HepG2 (cell line): ENCODE measurements around the gene SSBP2. TPM values are rescaled to one million over a fixed set of nuclear protein-coding genes. Genes with fewer than 3 reads are reported as not detected.

Experiments
- ATAC-seq: fragments of 200-7000 bp; cut with Tn5 transposase; 3 replicates; pipeline ENCODE4 v1.9.1; 2020; ENCODE audit warnings: mild to moderate bottlenecking, moderate library complexity
- BruUV-seq: library from RNA; stranded (reverse); fragments of 400-500 nt; replicated peaks from 2 replicates; lab custom pipeline; 2021; lab: Mats Ljungman, UMichigan
- CTCF ChIA-PET: fragments of 300-600 bp; formaldehyde crosslinking; extraction: SDS; loops from one replicate; lab custom pipeline; 2021; ENCODE audit warnings: low total read pairs, inconsistent platforms, low intra/inter-chr PET ratio; lab: Yijun Ruan, JAX
- POLR2A ChIA-PET: fragments of 350-600 bp; sonication (Branson Sonifier 250); formaldehyde crosslinking; loops from one replicate; lab custom pipeline; 2020; ENCODE audit warnings: antibody characterized with exemption, inconsistent platforms; lab: Yijun Ruan, JAX
- DNase-seq: peaks from one replicate; pipeline ENCODE4 v3.0.0-alpha.2; 2015; ENCODE audit warnings: low spot score
- FAIRE-seq: peaks from 3 replicates; lab custom pipeline; 2011; peaks lifted over from hg19 to GRCh38; lab: Jason Lieb, UNC
- H2AFZ ChIP-seq: one replicate; pipeline ENCODE4 v1.6.1; 2011; ENCODE audit warnings: low read length, inconsistent platforms
- H3K27ac ChIP-seq: fragments of 300-600 bp; 3 replicates; pipeline ENCODE4 v1.8.0; 2011; ENCODE audit warnings: mixed run types, mild to moderate bottlenecking, mixed read lengths, low read length, inconsistent platforms; ENCODE audit not compliant: insufficient read depth; ENCODE audit errors: extremely low read length
- H3K27me3 ChIP-seq, 2 experiments: fragments of 200-600 bp in 1 of 2; 2 replicates in 1 of 2; 3 replicates in 1 of 2; pipeline versions ENCODE4 v1.6.0 to v1.8.0; 2011; ENCODE audit warnings: low read length in 2 of 2, mild to moderate bottlenecking in 2 of 2, moderate library complexity in 2 of 2, inconsistent platforms in 1 of 2; ENCODE audit not compliant: insufficient read depth in 2 of 2, control insufficient read depth in 1 of 2
- H3K36me3 ChIP-seq, 2 experiments: fragments of 200-600 bp in 1 of 2; replicated peaks in 1 of 2; 2 replicates in 1 of 2; 3 replicates in 1 of 2; pipeline versions ENCODE4 v1.5.1 to v1.8.0; 2011; ENCODE audit warnings: low read length in 2 of 2, inconsistent platforms in 1 of 2; ENCODE audit not compliant: insufficient read depth in 2 of 2, control insufficient read depth in 1 of 2
- H3K4me1 ChIP-seq: 2 replicates; pipeline ENCODE4 v1.5.1; 2012; ENCODE audit warnings: low read length, inconsistent platforms; ENCODE audit not compliant: insufficient read depth
- H3K4me2 ChIP-seq: 2 replicates; pipeline ENCODE4 v1.6.0; 2011; ENCODE audit warnings: low read depth, low read length, inconsistent platforms
- H3K4me3 ChIP-seq, 3 experiments: fragments of 200-600 bp in 1 of 3; sonication (generic), shearing (Covaris generic) in 1 of 3; replicated peaks in 1 of 3; 2 replicates each; pipeline ENCODE4 v1.5.1; 2011 to 2016; ENCODE audit warnings: low read length in 3 of 3, inconsistent platforms in 2 of 3, low read depth in 2 of 3, mild to moderate bottlenecking in 2 of 3, control low read depth in 1 of 3, mixed read lengths in 1 of 3; ENCODE audit not compliant: insufficient read depth in 1 of 3
- H3K79me2 ChIP-seq: one replicate; pipeline ENCODE4 v1.6.1; 2011; ENCODE audit warnings: low read length, inconsistent platforms; ENCODE audit not compliant: insufficient read depth
- H3K9ac ChIP-seq: 2 replicates; pipeline ENCODE4 v1.6.0; 2011; ENCODE audit warnings: mild to moderate bottlenecking, low read depth, low read length, inconsistent platforms; ENCODE audit not compliant: insufficient read depth
- H3K9me3 ChIP-seq: 2 replicates; pipeline ENCODE4 v1.5.1; 2012; ENCODE audit warnings: mild to moderate bottlenecking, low read length
- H4K20me1 ChIP-seq: 2 replicates; pipeline ENCODE4 v1.6.0; 2011; ENCODE audit warnings: inconsistent platforms, mild to moderate bottlenecking, low read length, moderate library complexity; ENCODE audit not compliant: insufficient read depth
- MIER3 ChIP-seq: IDR thresholded peaks from 2 replicates; pipeline ENCODE4 v1.6.1; 2016; ENCODE audit warnings: missing compliant biosample characterization, borderline replicate concordance
- ZNF713 ChIP-seq: sonication (generic); formaldehyde crosslinking; IDR thresholded peaks from 2 replicates; pipeline ENCODE4 v1.4.0; 2020; ENCODE audit warnings: mild to moderate bottlenecking, missing genetic modification reagents
- ZNF737 ChIP-seq: sonication (generic); formaldehyde crosslinking; IDR thresholded peaks from 2 replicates; pipeline ENCODE4 v1.5.0; 2020; ENCODE audit warnings: missing genetic modification reagents, mild to moderate bottlenecking, borderline replicate concordance
- ZSCAN31 ChIP-seq: sonication (generic); formaldehyde crosslinking; IDR thresholded peaks from 2 replicates; pipeline ENCODE4 v1.5.0; 2020; ENCODE audit warnings: low read depth, mild to moderate bottlenecking, missing genetic modification reagents
- WGBS: methylation state at CpG from one replicate; pipeline ENCODE4 v1.1.6; 2017; ENCODE audit warnings: low lambda C conversion rate; 5-methylcytosine and 5-hydroxymethylcytosine counted together
- in situ Hi-C: cut with HindIII; loops from 2 replicates; pipeline ENCODE4 v1.10.0; 2017; ENCODE audit warnings: low pct_unique_long_range_greater_than_20kb; ENCODE audit not compliant: extremely low pct_ligation_motif_present
- intact Hi-C: fragments of 100-400 bp; cut with micrococcal nuclease; formaldehyde crosslinking; loops from one replicate; pipeline ENCODE4 v1.10.0; 2022; ENCODE audit not compliant: unreplicated experiment
- polyA plus RNA-seq, 8 experiments: library from polyadenylated mRNA; depleted of rRNA in 3 of 8; stranded (reverse) in 7 of 8; unstranded in 1 of 8; fragments of >200 nt; fragmentation: Illumina TruSeq in 4 of 8; extraction: Trizol in 4 of 8; gene quantifications; 2 replicates each; pipeline versions ENCODE4 v1.2.1 to v1.2.3, GENCODE V29; 2011 to 2016; ENCODE audit warnings: low read depth in 4 of 8, missing spikeins in 1 of 8, mixed read lengths in 1 of 8; ENCODE audit not compliant: insufficient read depth in 1 of 8
- total RNA-seq, 5 experiments: library from RNA; depleted of rRNA; stranded (reverse); fragments of >200 nt; fragmentation: Illumina TruSeq; extraction: Trizol; gene quantifications; 2 replicates each; pipeline ENCODE4 v1.2.3, GENCODE V29; 2016; ENCODE audit warnings: low read depth in 1 of 5
- TF ChIP-seq, protein P1 (sequence below): sonication (generic); formaldehyde crosslinking; IDR thresholded peaks from 2 replicates; pipeline ENCODE4 v1.9.0; 2021; ENCODE audit warnings: missing genetic modification reagents, borderline replicate concordance
- TF ChIP-seq, protein P2 (sequence below): IDR thresholded peaks from 2 replicates; pipeline ENCODE4 v1.6.1; 2016; ENCODE audit warnings: mild to moderate bottlenecking, missing biosample characterization, missing genetic modification reagents
- TF ChIP-seq, protein P3 (sequence below): IDR thresholded peaks from 2 replicates; pipeline ENCODE4 v1.6.1; 2016; ENCODE audit warnings: missing compliant biosample characterization, missing genetic modification reagents, borderline replicate concordance

SSBP2 gene
- total and polyA plus RNA-seq, 2 of the 13 experiments (the other 11 are each of a cell fraction or from before 2014, with no cell fraction given), result 0.16 TPM; not detected in 1

DNA sequence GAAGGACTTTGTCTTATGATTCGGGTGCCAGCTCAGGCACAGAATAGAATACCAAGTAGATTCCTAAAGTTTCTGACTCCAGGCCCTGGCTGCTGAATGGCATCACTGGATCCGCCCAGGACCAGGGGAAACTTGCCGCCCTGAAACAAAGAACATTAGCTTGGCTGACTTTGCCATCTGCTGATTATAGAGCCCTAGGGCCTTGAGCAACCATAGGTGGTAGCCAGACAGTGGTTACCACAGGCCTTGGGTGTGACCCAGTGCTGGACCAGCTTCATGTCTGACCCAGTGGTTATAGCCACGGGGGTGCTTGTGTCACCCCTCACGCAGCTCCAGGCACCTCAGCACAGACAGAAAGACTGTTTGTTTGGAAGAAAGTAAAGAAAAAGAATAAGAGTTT lies 62.7 kb downstream of the SSBP2 start (continued):
- TF ChIP-seq, protein P1, sequence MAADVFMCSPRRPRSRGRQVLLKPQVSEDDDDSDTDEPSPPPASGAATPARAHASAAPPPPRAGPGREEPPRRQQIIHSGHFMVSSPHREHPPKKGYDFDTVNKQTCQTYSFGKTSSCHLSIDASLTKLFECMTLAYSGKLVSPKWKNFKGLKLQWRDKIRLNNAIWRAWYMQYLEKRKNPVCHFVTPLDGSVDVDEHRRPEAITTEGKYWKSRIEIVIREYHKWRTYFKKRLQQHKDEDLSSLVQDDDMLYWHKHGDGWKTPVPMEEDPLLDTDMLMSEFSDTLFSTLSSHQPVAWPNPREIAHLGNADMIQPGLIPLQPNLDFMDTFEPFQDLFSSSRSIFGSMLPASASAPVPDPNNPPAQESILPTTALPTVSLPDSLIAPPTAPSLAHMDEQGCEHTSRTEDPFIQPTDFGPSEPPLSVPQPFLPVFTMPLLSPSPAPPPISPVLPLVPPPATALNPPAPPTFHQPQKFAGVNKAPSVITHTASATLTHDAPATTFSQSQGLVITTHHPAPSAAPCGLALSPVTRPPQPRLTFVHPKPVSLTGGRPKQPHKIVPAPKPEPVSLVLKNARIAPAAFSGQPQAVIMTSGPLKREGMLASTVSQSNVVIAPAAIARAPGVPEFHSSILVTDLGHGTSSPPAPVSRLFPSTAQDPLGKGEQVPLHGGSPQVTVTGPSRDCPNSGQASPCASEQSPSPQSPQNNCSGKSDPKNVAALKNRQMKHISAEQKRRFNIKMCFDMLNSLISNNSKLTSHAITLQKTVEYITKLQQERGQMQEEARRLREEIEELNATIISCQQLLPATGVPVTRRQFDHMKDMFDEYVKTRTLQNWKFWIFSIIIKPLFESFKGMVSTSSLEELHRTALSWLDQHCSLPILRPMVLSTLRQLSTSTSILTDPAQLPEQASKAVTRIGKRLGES (CRISPR knock-in tag), result no peak
- TF ChIP-seq, protein P2, sequence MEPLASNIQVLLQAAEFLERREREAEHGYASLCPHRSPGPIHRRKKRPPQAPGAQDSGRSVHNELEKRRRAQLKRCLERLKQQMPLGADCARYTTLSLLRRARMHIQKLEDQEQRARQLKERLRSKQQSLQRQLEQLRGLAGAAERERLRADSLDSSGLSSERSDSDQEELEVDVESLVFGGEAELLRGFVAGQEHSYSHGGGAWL, result no peak
- TF ChIP-seq ZNF737 (CRISPR knock-in tag), result no peak
- no peak for TF ChIP-seq MIER3 (CRISPR knock-in tag)
- TF ChIP-seq ZNF713, result no peak

DNA sequence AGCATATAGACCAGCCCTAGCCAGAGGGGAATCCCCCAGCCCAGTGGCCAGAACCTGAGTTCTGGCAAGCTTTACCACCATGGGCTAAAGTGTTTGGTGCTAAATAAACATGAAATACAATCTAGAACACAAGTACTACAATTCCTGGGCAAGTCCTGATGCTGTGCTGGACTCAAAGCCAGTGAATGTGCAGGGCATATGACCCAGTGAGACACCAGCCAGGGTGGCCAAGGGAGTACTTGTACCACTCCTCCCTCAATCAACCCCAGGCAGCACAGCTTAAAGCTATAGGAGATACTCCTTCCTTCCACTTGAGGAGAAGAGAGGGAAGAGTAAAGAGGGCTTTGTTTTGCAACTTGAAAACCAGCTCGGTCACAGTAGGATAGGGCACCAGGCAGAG lies 63.6 kb downstream of the SSBP2 start:
- FAIRE-seq, result no peak
- intact Hi-C loops, result no loop called here
- no peak for ATAC-seq
- TF ChIP-seq, protein P3, sequence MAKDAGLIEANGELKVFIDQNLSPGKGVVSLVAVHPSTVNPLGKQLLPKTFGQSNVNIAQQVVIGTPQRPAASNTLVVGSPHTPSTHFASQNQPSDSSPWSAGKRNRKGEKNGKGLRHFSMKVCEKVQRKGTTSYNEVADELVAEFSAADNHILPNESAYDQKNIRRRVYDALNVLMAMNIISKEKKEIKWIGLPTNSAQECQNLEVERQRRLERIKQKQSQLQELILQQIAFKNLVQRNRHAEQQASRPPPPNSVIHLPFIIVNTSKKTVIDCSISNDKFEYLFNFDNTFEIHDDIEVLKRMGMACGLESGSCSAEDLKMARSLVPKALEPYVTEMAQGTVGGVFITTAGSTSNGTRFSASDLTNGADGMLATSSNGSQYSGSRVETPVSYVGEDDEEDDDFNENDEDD (CRISPR knock-in tag), result no peak
- TF ChIP-seq ZSCAN31 (CRISPR knock-in tag), result no peak
- TF ChIP-seq, all 625 proteins: peak for 0
- H3K79me2 ChIP-seq, result no peaks in the 10 kb centered on the region
- H3K4me3 ChIP-seq, result no peak overlapping the region
- ChIA-PET POLR2A (no interaction called here), CTCF (no interaction called here)
- H4K20me1 ChIP-seq, result no peaks in the 10 kb centered on the region
- H3K9ac ChIP-seq, result no peak overlapping the region
- H3K27me3 ChIP-seq, result no peaks in the 10 kb centered on the region
- no peak overlapping the region for H3K4me2 ChIP-seq
- no peaks in the 10 kb centered on the region for H3K36me3 ChIP-seq
- no peak overlapping the region for H2AFZ ChIP-seq
- in situ Hi-C loops, result no loop called here
- H3K4me1 ChIP-seq, result no peaks in the 10 kb centered on the region
- H3K9me3 ChIP-seq, result no peaks in the 10 kb centered on the region
- WGBS, result 0% methylated on average over 1 of the region's 1 CpG
- no peak overlapping the region for H3K27ac ChIP-seq
- no TSS peak for BruUV-seq
- DNase-seq, result no peak
